HCT116 (cell line): ENCODE measurements around the gene SHKBP1. TPM values are rescaled to one million over a fixed set of nuclear protein-coding genes. Genes with fewer than 3 reads are reported as not detected.

Source experiments
- ATAC-seq: fragments of 200-7000 bp; cut with Tn5 transposase; 2 replicates; pipeline ENCODE4 v1.9.1; 2020; ENCODE audit warnings: mild to moderate bottlenecking, moderate library complexity
- BruUV-seq: library from RNA; stranded (reverse); fragments of 400-500 nt; replicated peaks from 2 replicates; lab custom pipeline; 2021; lab: Mats Ljungman, UMichigan
- CTCF ChIA-PET: fragments of 300-600 bp; sonication (Branson Sonifier 250); formaldehyde crosslinking; loops from one replicate; lab custom pipeline; 2021; ENCODE audit warnings: antibody characterized with exemption; lab: Charles Lee
- POLR2A ChIA-PET: fragments of 300-600, 350-600 bp; sonication (Branson Sonifier 250); formaldehyde crosslinking; loops from one replicate; lab custom pipeline; 2021; ENCODE audit warnings: antibody characterized with exemption; lab: Charles Lee
- RAD21 ChIA-PET, 2 experiments: fragments of 300-600 bp; sonication (Branson Sonifier 250); formaldehyde crosslinking; loops; one replicate each; lab custom pipeline; 2023; ENCODE audit warnings: low total read pairs in 2 of 2; ENCODE audit not compliant: uncharacterized antibody in 2 of 2, unreplicated experiment in 2 of 2, low non-redundant PET in 1 of 2; lab: Charles Lee
- DNase-seq: peaks from one replicate; pipeline ENCODE4 v3.0.0-alpha.2; 2010; ENCODE audit warnings: low read depth, low spot score
- H2AFZ ChIP-seq: fragments of 200-600 bp; shearing (Covaris generic), sonication (generic); 2 replicates; pipeline ENCODE4 v1.6.1; 2017; ENCODE audit warnings: low read depth, mixed run types, mixed read lengths, antibody characterized with exemption, low read length; ENCODE audit not compliant: poor library complexity, severe bottlenecking
- H3K27ac ChIP-seq: 2 replicates; pipeline ENCODE4 v1.5.1; 2012; ENCODE audit warnings: low read depth, low read length
- H3K27me3 ChIP-seq: fragments of 200-600 bp; sonication (generic); 2 replicates; pipeline ENCODE4 v1.6.1; 2016; ENCODE audit warnings: mixed run types, low read length, mixed read lengths; ENCODE audit not compliant: insufficient read depth
- H3K36me3 ChIP-seq, 2 experiments: fragments of 200-500 bp in 1 of 2; fragments of 200-600 bp in 1 of 2; sonication (Bioruptor generic) in 1 of 2; sonication (generic) in 1 of 2; 2 replicates each; pipeline versions ENCODE4 v1.5.1 to v1.6.1; 2014 to 2016; ENCODE audit warnings: low read length in 2 of 2, inconsistent platforms in 1 of 2, mixed read lengths in 1 of 2, mixed run types in 1 of 2; ENCODE audit not compliant: insufficient read depth in 2 of 2, control insufficient read depth in 1 of 2
- H3K4me1 ChIP-seq, 2 experiments: fragments of 200-600 bp in 1 of 2; sonication (generic) in 1 of 2; 2 replicates each; pipeline versions ENCODE4 v1.5.1 to v1.6.1; 2012 to 2017; ENCODE audit warnings: low read length in 2 of 2, inconsistent platforms in 1 of 2, mild to moderate bottlenecking in 1 of 2, mixed read lengths in 1 of 2, mixed run types in 1 of 2, moderate library complexity in 1 of 2; ENCODE audit not compliant: insufficient read depth in 2 of 2, control insufficient read depth in 1 of 2
- H3K4me2 ChIP-seq: fragments of 200-600 bp; sonication (generic); 2 replicates; pipeline ENCODE4 v1.6.1; 2017; ENCODE audit warnings: mixed run types, low read length, mixed read lengths
- H3K4me3 ChIP-seq, 2 experiments: fragments of 200-600 bp in 1 of 2; sonication (generic) in 1 of 2; replicated peaks in 1 of 2; 2 replicates each; pipeline ENCODE4 v1.5.1; 2011 to 2016; ENCODE audit warnings: low read length in 2 of 2, control low read depth in 1 of 2, low read depth in 1 of 2, mild to moderate bottlenecking in 1 of 2, mixed read lengths in 1 of 2, mixed run types in 1 of 2
- H3K79me2 ChIP-seq: fragments of 200-600 bp; sonication (generic); 2 replicates; pipeline ENCODE4 v1.6.1; 2017; ENCODE audit warnings: mild to moderate bottlenecking, mixed run types, low read length, moderate library complexity, mixed read lengths; ENCODE audit not compliant: insufficient read depth
- H3K9ac ChIP-seq: fragments of 200-600 bp; sonication (generic); 2 replicates; pipeline ENCODE4 v1.6.1; 2016; ENCODE audit warnings: low read length, mixed read lengths
- H3K9me2 ChIP-seq: fragments of 200-600 bp; sonication (generic), shearing (Covaris generic); 2 replicates; pipeline ENCODE4 v1.6.1; 2017; ENCODE audit warnings: mixed run types, mild to moderate bottlenecking, moderate library complexity; ENCODE audit not compliant: insufficient read depth
- H3K9me3 ChIP-seq, 2 experiments: fragments of 200-500 bp in 1 of 2; fragments of 200-600 bp in 1 of 2; sonication (Bioruptor generic) in 1 of 2; sonication (generic) in 1 of 2; 2 replicates each; pipeline ENCODE4 v1.6.1; 2014 to 2017; ENCODE audit warnings: low read length in 2 of 2, mixed read lengths in 2 of 2, inconsistent platforms in 1 of 2, low read depth in 1 of 2, mild to moderate bottlenecking in 1 of 2, mixed run types in 1 of 2, moderate library complexity in 1 of 2; ENCODE audit not compliant: control insufficient read depth in 1 of 2, insufficient read depth in 1 of 2
- H4K20me1 ChIP-seq: fragments of 200-600 bp; sonication (generic), shearing (Covaris generic); 2 replicates; pipeline ENCODE4 v1.6.1; 2017; ENCODE audit warnings: mixed run types, mild to moderate bottlenecking, moderate library complexity; ENCODE audit not compliant: insufficient read depth
- ATF3 ChIP-seq: IDR thresholded peaks from 2 replicates; pipeline ENCODE4 v1.6.1; 2012
- CEBPB ChIP-seq: IDR thresholded peaks from 2 replicates; pipeline ENCODE4 v1.6.1; 2012; ENCODE audit warnings: low read depth
- ELF1 ChIP-seq: IDR thresholded peaks from 2 replicates; pipeline ENCODE4 v1.6.1; 2012; ENCODE audit warnings: low read depth, borderline replicate concordance
- EZH2 ChIP-seq: fragments of 200-600 bp; sonication (generic); IDR thresholded peaks from 2 replicates; pipeline ENCODE4 v1.6.1; 2017; ENCODE audit warnings: antibody characterized with exemption, mixed run types
- EZH2phosphoT487 ChIP-seq: fragments of 200-600 bp; IDR thresholded peaks from 2 replicates; pipeline ENCODE4 v1.6.1; 2018; ENCODE audit warnings: antibody characterized with exemption, borderline replicate concordance
- FOSL1 ChIP-seq: IDR thresholded peaks from 2 replicates; pipeline ENCODE4 v1.6.1; 2012; ENCODE audit warnings: low read depth
- JUND ChIP-seq: IDR thresholded peaks from 2 replicates; pipeline ENCODE4 v1.6.1; 2012
- POLR2AphosphoS5 ChIP-seq: IDR thresholded peaks from 2 replicates; pipeline ENCODE4 v1.6.1; 2011; ENCODE audit warnings: mild to moderate bottlenecking, low read depth, low read length, moderate library complexity
- RAD21 ChIP-seq: IDR thresholded peaks from 2 replicates; pipeline ENCODE4 v1.6.1; 2012; ENCODE audit warnings: low read depth, mild to moderate bottlenecking
- SP1 ChIP-seq: IDR thresholded peaks from 2 replicates; pipeline ENCODE4 v1.6.1; 2012; ENCODE audit warnings: low read depth
- SRF ChIP-seq: IDR thresholded peaks from 2 replicates; pipeline ENCODE4 v1.6.1; 2012; ENCODE audit warnings: low read depth
- YY1 ChIP-seq: IDR thresholded peaks from 2 replicates; pipeline ENCODE4 v1.6.1; 2011; ENCODE audit warnings: low read length, low read depth, moderate library complexity, mild to moderate bottlenecking; ENCODE audit not compliant: insufficient replicate concordance; ENCODE audit errors: extremely low read depth
- intact Hi-C: fragments of 100-400 bp; cut with micrococcal nuclease; formaldehyde crosslinking; loops from 2 replicates; pipeline ENCODE4 v1.10.0; 2022
- total RNA-seq: library from RNA; stranded (reverse); gene quantifications from one replicate; pipeline ENCODE4 v1.2.1, GENCODE V29; 2021; ENCODE audit not compliant: unreplicated experiment
- TF ChIP-seq, protein P1 (sequence below), 3 experiments: fragments of 200-600 bp in 1 of 3; sonication (generic) in 1 of 3; IDR thresholded peaks in 2 of 3; conservative IDR thresholded peaks in 1 of 3; 2 replicates each; pipeline ENCODE4 v1.5.1; 2012 to 2017; ENCODE audit warnings: low read depth in 2 of 3, low read length in 2 of 3, antibody characterized with exemption in 1 of 3, borderline replicate concordance in 1 of 3, control low read depth in 1 of 3, mild to moderate bottlenecking in 1 of 3, mixed read lengths in 1 of 3, mixed run types in 1 of 3, moderate library complexity in 1 of 3; ENCODE audit not compliant: insufficient read depth in 1 of 3
- TF ChIP-seq, protein P2 (sequence below): IDR thresholded peaks from 2 replicates; pipeline ENCODE4 v1.6.1; 2012
- TF ChIP-seq, protein P3 (sequence below): IDR thresholded peaks from 2 replicates; pipeline ENCODE4 v1.6.1; 2012; ENCODE audit warnings: low read depth

Gene SHKBP1
- total RNA-seq, 1 experiment from 2014 or later: 97.4 TPM

DNA sequence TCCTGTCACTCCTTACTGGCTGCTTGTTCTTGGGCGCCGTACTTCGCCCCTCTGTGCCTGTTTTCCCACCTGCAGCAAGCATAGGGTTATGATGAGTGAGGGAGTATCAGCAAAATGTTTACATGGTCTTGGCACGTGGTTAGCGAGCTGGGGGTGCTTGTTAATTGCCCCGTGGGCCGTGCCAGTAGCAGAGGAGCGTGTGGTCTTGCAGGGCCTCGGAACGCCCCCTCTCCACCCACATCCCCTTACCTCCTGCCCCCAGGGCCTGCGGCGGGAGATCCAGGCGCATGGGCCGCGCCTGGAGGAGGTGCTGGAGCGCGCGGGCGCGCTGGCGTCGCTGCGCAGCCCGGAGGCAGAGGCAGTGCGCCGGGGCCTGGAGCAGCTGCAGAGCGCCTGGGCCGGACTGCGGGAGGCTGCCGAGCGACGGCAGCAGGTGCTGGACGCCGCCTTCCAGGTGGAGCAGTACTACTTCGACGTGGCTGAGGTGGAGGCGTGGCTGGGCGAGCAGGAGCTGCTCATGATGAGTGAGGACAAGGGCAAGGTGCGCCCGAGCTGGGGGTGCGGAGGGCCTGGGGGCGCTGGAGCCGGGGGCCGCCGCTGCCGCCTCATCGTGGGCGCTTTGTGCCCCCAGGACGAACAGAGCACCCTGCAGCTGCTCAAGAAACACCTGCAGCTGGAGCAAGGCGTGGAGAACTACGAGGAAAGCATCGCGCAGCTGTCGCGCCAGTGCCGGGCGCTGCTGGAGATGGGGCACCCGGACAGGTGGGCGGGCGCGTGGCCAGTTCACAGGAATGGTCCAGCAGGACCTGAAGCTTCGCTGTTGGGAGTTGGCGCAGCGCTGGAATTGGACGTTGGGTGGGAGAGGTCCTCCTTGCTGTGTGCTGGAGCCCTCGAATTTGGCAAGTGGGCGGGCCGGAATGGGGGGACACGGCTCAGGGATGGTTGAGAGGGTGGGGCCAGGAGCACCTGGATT lies 22.5 kb upstream of the SHKBP1 start:
- Histone ChIP-seq H3K9me3 (no peaks in the 10 kb centered on the region), H3K36me3 (no peaks in the 10 kb centered on the region), H3K4me1 (peaks cover 4 to 5% of the 10 kb centered on the region in 2 experiments), H4K20me1 (no peaks in the 10 kb centered on the region), H3K27ac (no peak overlapping the region; the same call in 1 of the 2 replicates), H2AFZ (no peak overlapping the region), H3K9me2 (no peaks in the 10 kb centered on the region), H3K9ac (no peak overlapping the region), H3K4me3 (no peak overlapping the region), H3K27me3 (no peaks in the 10 kb centered on the region), H3K79me2 (no peaks in the 10 kb centered on the region), H3K4me2 (no peak overlapping the region)
- POLR2A ChIA-PET: no interaction called here
- no TSS peak for BruUV-seq
- DNase-seq: no peak
- CTCF ChIA-PET: interaction anchor here (0.6 kb wide), 1 partner anchor 8 kb away, joined by 3 read pairs; no protein-coding TSS in a partner anchor
- RAD21 ChIA-PET: no interaction called here
- no peak for ATAC-seq
- TF ChIP-seq RAD21: no peak
- TF ChIP-seq JUND: no peak
- TF ChIP-seq YY1: no peak
- TF ChIP-seq CEBPB: no peak
- TF ChIP-seq, protein P1, sequence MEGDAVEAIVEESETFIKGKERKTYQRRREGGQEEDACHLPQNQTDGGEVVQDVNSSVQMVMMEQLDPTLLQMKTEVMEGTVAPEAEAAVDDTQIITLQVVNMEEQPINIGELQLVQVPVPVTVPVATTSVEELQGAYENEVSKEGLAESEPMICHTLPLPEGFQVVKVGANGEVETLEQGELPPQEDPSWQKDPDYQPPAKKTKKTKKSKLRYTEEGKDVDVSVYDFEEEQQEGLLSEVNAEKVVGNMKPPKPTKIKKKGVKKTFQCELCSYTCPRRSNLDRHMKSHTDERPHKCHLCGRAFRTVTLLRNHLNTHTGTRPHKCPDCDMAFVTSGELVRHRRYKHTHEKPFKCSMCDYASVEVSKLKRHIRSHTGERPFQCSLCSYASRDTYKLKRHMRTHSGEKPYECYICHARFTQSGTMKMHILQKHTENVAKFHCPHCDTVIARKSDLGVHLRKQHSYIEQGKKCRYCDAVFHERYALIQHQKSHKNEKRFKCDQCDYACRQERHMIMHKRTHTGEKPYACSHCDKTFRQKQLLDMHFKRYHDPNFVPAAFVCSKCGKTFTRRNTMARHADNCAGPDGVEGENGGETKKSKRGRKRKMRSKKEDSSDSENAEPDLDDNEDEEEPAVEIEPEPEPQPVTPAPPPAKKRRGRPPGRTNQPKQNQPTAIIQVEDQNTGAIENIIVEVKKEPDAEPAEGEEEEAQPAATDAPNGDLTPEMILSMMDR (IDR thresholded peaks at IDR 0.05 in 2 of 3, conservative IDR thresholded peaks at IDR 0.05 in 1 of 3; ENCODE audit: borderline replicate concordance in 1 of 3, insufficient read depth in 1 of 3, low read depth in 2 of 3, low read length in 2 of 3): no peak
- no peak for TF ChIP-seq FOSL1
- TF ChIP-seq POLR2AphosphoS5: no peak
- no peak for TF ChIP-seq ATF3
- TF ChIP-seq, protein P2, sequence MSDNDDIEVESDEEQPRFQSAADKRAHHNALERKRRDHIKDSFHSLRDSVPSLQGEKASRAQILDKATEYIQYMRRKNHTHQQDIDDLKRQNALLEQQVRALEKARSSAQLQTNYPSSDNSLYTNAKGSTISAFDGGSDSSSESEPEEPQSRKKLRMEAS: no peak
- TF ChIP-seq SRF: no peak
- TF ChIP-seq EZH2: no peak
- no peak for TF ChIP-seq SP1
- no peak for TF ChIP-seq ELF1
- no peak for TF ChIP-seq EZH2phosphoT487
- TF ChIP-seq, protein P3, sequence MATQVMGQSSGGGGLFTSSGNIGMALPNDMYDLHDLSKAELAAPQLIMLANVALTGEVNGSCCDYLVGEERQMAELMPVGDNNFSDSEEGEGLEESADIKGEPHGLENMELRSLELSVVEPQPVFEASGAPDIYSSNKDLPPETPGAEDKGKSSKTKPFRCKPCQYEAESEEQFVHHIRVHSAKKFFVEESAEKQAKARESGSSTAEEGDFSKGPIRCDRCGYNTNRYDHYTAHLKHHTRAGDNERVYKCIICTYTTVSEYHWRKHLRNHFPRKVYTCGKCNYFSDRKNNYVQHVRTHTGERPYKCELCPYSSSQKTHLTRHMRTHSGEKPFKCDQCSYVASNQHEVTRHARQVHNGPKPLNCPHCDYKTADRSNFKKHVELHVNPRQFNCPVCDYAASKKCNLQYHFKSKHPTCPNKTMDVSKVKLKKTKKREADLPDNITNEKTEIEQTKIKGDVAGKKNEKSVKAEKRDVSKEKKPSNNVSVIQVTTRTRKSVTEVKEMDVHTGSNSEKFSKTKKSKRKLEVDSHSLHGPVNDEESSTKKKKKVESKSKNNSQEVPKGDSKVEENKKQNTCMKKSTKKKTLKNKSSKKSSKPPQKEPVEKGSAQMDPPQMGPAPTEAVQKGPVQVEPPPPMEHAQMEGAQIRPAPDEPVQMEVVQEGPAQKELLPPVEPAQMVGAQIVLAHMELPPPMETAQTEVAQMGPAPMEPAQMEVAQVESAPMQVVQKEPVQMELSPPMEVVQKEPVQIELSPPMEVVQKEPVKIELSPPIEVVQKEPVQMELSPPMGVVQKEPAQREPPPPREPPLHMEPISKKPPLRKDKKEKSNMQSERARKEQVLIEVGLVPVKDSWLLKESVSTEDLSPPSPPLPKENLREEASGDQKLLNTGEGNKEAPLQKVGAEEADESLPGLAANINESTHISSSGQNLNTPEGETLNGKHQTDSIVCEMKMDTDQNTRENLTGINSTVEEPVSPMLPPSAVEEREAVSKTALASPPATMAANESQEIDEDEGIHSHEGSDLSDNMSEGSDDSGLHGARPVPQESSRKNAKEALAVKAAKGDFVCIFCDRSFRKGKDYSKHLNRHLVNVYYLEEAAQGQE: no peak
- TF ChIP-seq, all 23 proteins: peak for 0
- intact Hi-C loops: no loop called here
